K562 (cell line): Measurements from ENCODE around the gene HSPA6. TPM values are rescaled to one million over a fixed set of nuclear protein-coding genes. Genes with fewer than 3 reads are reported as not detected.
A peak's percentile ranks its signal among the peaks of the same experiment; 100 is the strongest.

Experiments
- ATAC-seq: fragments of 200-7000 bp; cut with Tn5 transposase; 3 replicates; pipeline ENCODE4 v1.9.1; 2020; ENCODE audit warnings: moderate library complexity
- BruUV-seq: library from RNA; stranded (reverse); fragments of 400-500 nt; replicated peaks from 2 replicates; lab custom pipeline; 2021; lab: Mats Ljungman, UMichigan
- CTCF ChIA-PET: fragments of 300-600 bp; formaldehyde crosslinking; extraction: SDS; loops from one replicate; lab custom pipeline; 2021; ENCODE audit warnings: low intra/inter-chr PET ratio; lab: Yijun Ruan, JAX
- POLR2A ChIA-PET: fragments of 300-600, 350-650 bp; sonication (Branson Sonifier 250); formaldehyde crosslinking; extraction: SDS; loops from one replicate; lab custom pipeline; 2021; ENCODE audit warnings: antibody characterized with exemption, inconsistent platforms; lab: Yijun Ruan, JAX
- DNase-seq, 4 experiments: peaks; one replicate each; pipeline versions ENCODE4 v3.0.0 to v3.0.0-alpha.2; 2011 to 2018; ENCODE audit warnings: low spot score in 3 of 4, mixed read lengths in 3 of 4; ENCODE audit errors: extremely low read depth in 1 of 4
- FAIRE-seq: peaks from 2 replicates; lab custom pipeline; 2011; peaks lifted over from hg19 to GRCh38; lab: Jason Lieb, UNC
- H2AFZ ChIP-seq: 2 replicates; pipeline ENCODE4 v1.6.0; 2011; ENCODE audit warnings: low read depth, low read length, control low read depth, inconsistent platforms
- H3K27ac ChIP-seq: fragments of 200-600 bp; 3 replicates; pipeline ENCODE4 v1.8.0; 2011; ENCODE audit warnings: low read depth, mild to moderate bottlenecking, control low read depth, inconsistent platforms, low read length, moderate library complexity, mixed read lengths; ENCODE audit errors: extremely low read depth
- H3K27me3 ChIP-seq, 2 experiments: fragments of 300-600 bp in 1 of 2; 2 replicates in 1 of 2; 3 replicates in 1 of 2; pipeline versions ENCODE4 v1.6.0 to v1.8.0; 2011; ENCODE audit warnings: inconsistent platforms in 2 of 2, low read length in 2 of 2, mild to moderate bottlenecking in 1 of 2, mixed read lengths in 1 of 2, moderate library complexity in 1 of 2; ENCODE audit not compliant: control insufficient read depth in 2 of 2, insufficient read depth in 2 of 2
- H3K36me3 ChIP-seq: fragments of 300-600 bp; 3 replicates; pipeline ENCODE4 v1.8.0; 2011; ENCODE audit warnings: mild to moderate bottlenecking, low read length, inconsistent platforms; ENCODE audit not compliant: control insufficient read depth, insufficient read depth
- H3K4me1 ChIP-seq, 2 experiments: fragments of 200-600 bp in 1 of 2; replicated peaks in 1 of 2; 2 replicates in 1 of 2; 3 replicates in 1 of 2; pipeline versions ENCODE4 v1.5.1 to v1.8.0; 2011; ENCODE audit warnings: inconsistent platforms in 2 of 2, low read length in 2 of 2, mild to moderate bottlenecking in 1 of 2, mixed read lengths in 1 of 2, moderate library complexity in 1 of 2; ENCODE audit not compliant: control insufficient read depth in 2 of 2, insufficient read depth in 2 of 2
- H3K4me2 ChIP-seq: 2 replicates; pipeline ENCODE4 v1.6.1; 2011; ENCODE audit warnings: low read length, control low read depth, inconsistent platforms, mixed read lengths; ENCODE audit not compliant: insufficient read depth
- H3K4me3 ChIP-seq: fragments of 200-600 bp; sonication (generic), shearing (Covaris generic); 2 replicates; pipeline ENCODE4 v1.5.1; 2016; ENCODE audit warnings: control low read depth, inconsistent platforms
- H3K79me2 ChIP-seq: fragments of 200-600 bp; 3 replicates; pipeline ENCODE4 v1.8.0; 2011; ENCODE audit warnings: low read length, inconsistent platforms; ENCODE audit not compliant: control insufficient read depth, insufficient read depth
- H3K9ac ChIP-seq, 2 experiments: 2 replicates each; pipeline versions ENCODE4 v1.6.0 to v1.6.1; 2011; ENCODE audit warnings: low read depth in 2 of 2, low read length in 2 of 2, control low read depth in 1 of 2, inconsistent platforms in 1 of 2, mild to moderate bottlenecking in 1 of 2, mixed read lengths in 1 of 2; ENCODE audit not compliant: insufficient read depth in 1 of 2
- H3K9me1 ChIP-seq: one replicate; pipeline ENCODE4 v1.6.0; 2011; ENCODE audit warnings: inconsistent platforms, mild to moderate bottlenecking, low read length, moderate library complexity; ENCODE audit not compliant: control insufficient read depth, insufficient read depth
- H3K9me3 ChIP-seq: replicated peaks from 2 replicates; pipeline ENCODE4 v1.5.1; 2011; ENCODE audit warnings: low read depth, low read length, inconsistent platforms; ENCODE audit not compliant: control insufficient read depth, insufficient read depth
- H4K20me1 ChIP-seq: replicated peaks from 2 replicates; pipeline ENCODE4 v1.6.1; 2011; ENCODE audit warnings: low read length, inconsistent platforms, mixed read lengths; ENCODE audit not compliant: control insufficient read depth, insufficient read depth
- ESRRB ChIP-seq: fragments of 250-450 bp; sonication (Bioruptor Pico); IDR thresholded peaks from 2 replicates; pipeline ENCODE4 v1.5.0; 2020; ENCODE audit warnings: mild to moderate bottlenecking, moderate library complexity, borderline replicate concordance
- JUND ChIP-seq, 2 experiments: IDR thresholded peaks; 2 replicates in 1 of 2; 3 replicates in 1 of 2; pipeline ENCODE4 v1.6.1; 2011; ENCODE audit warnings: borderline replicate concordance in 2 of 2, low read depth in 2 of 2, low read length in 2 of 2, improper control_type of control experiment in 1 of 2, missing biosample characterization in 1 of 2, missing genetic modification characterization in 1 of 2, missing genetic modification reagents in 1 of 2
- MTA3 ChIP-seq: fragments of 450-650 bp; formaldehyde crosslinking; IDR thresholded peaks from 2 replicates; pipeline ENCODE4 v1.6.1; 2017; ENCODE audit warnings: mild to moderate bottlenecking, borderline replicate concordance
- WGBS: fragments of 100-300 bp; shearing (Covaris generic); methylation state at CpG from one replicate; pipeline ENCODE4 v1.1.6; 2016; ENCODE audit warnings: low coverage, mixed read lengths; ENCODE audit not compliant: insufficient coverage; ENCODE audit errors: missing lambda C conversion rate; 5-methylcytosine and 5-hydroxymethylcytosine counted together
- in situ Hi-C: fragments of 300-500 bp; cut with MboI; formaldehyde crosslinking; loops from 4 replicates; pipeline ENCODE4 v1.15.0; 2018; ENCODE audit warnings: inconsistent platforms, mixed read lengths
- intact Hi-C: fragments of 100-400 bp; cut with micrococcal nuclease; formaldehyde crosslinking; loops from 2 replicates; pipeline ENCODE4 v1.14.2; 2022
- polyA plus RNA-seq, 8 experiments: library from polyadenylated mRNA; depleted of rRNA in 4 of 8; stranded (reverse) in 5 of 8; unstranded in 3 of 8; fragments of >200 nt; fragmentation: Nextera tagmentation in 2 of 8; fragmentation: Illumina TruSeq in 1 of 8; extraction: Ambion mirVana in 2 of 8; extraction: Trizol in 1 of 8; gene quantifications; 2 replicates each; pipeline versions ENCODE4 v1.2.1 to v1.2.3, GENCODE V29; 2011 to 2014; ENCODE audit warnings: inconsistent platforms in 1 of 8, missing spikeins in 1 of 8
- total RNA-seq, 7 experiments: library from RNA; depleted of rRNA in 6 of 7; stranded (reverse); fragments of >200 nt in 6 of 7; fragmentation: Illumina TruSeq in 2 of 7; extraction: Trizol in 2 of 7; gene quantifications; 2 replicates each; pipeline versions ENCODE4 v1.2.1 to v1.2.3, GENCODE V29; 2011 to 2021; ENCODE audit warnings: low replicate concordance in 1 of 7
- TF ChIP-seq, protein P1 (sequence below): fragments of 450-650 bp; formaldehyde crosslinking; IDR thresholded peaks from 2 replicates; pipeline ENCODE4 v1.4.0; 2020; ENCODE audit warnings: mild to moderate bottlenecking, moderate library complexity
- TF ChIP-seq, protein P2 (sequence below), 3 experiments: IDR thresholded peaks in 2 of 3; conservative IDR thresholded peaks in 1 of 3; 2 replicates each; pipeline ENCODE4 v1.5.1; 2011 to 2012; ENCODE audit warnings: low read length in 3 of 3, mild to moderate bottlenecking in 3 of 3, control low read depth in 2 of 3, improper control_type of control experiment in 1 of 3, inconsistent platforms in 1 of 3, low read depth in 1 of 3, mixed read lengths in 1 of 3, moderate library complexity in 1 of 3; ENCODE audit not compliant: insufficient read depth in 2 of 3
- TF ChIP-seq, protein P3 (sequence below), 2 experiments: fragments of 450-650 bp; formaldehyde crosslinking in 1 of 2; IDR thresholded peaks; 2 replicates each; pipeline versions ENCODE4 v1.4.0 to v1.6.1; 2014 to 2020; ENCODE audit warnings: mild to moderate bottlenecking in 2 of 2, borderline replicate concordance in 1 of 2, low read depth in 1 of 2

The HSPA6 gene
- total and polyA plus RNA-seq, 9 of the 15 experiments (the other 6 are each of a cell fraction or from before 2014, with no cell fraction given) = 0.15 to 10.0 (median 2.4) TPM

DNA sequence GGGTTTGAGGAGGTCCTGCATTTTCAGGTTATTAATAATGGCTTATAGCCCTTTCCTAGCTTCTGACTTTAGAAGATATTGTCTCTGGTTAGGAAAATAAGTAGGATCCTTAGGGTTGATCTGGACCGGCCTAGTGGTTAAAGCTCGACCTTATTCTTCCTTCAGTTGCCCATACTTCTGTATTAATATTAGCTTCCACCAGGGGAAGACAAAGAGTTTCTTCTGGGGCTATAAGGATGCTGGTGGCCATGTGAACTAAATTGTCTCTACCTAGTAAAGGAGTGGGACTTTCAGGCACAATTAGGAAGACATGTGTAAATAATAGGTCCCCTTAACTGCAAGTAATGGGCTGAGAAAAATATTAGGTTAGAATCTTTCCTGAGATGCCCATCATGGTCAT, 39.7 kb upstream of the HSPA6 start:
- peak in 2 of 4 experiments; percentile 29 to 40 for DNase-seq
- Histone ChIP-seq H3K4me1 (peaks cover 10 to 24% of the 10 kb centered on the region in 2 experiments), H2AFZ (no peak overlapping the region), H3K9me3 (no peaks in the 10 kb centered on the region), H3K9me1 (no peaks in the 10 kb centered on the region), H3K27me3 (no peaks in the 10 kb centered on the region; a peak in 1 of 5 replicates), H3K79me2 (no peaks in the 10 kb centered on the region), H4K20me1 (no peaks in the 10 kb centered on the region), H3K27ac (no peak overlapping the region), H3K9ac (no peak overlapping the region), H3K36me3 (no peaks in the 10 kb centered on the region), H3K4me3 (no peak overlapping the region), H3K4me2 (no peak overlapping the region)
- FAIRE-seq = no peak
- in situ Hi-C loops = loop anchor here (5.0 kb wide), 1 partner anchor 258 kb away; no protein-coding TSS in a partner anchor
- POLR2A ChIA-PET = interaction anchor here (0.6 to 1.0 kb wide), 4 partner anchors 10 to 254 kb away, joined by 3 to 5 read pairs (median 3); no protein-coding TSS in a partner anchor
- no TSS peak for BruUV-seq
- intact Hi-C loops = loop anchor here (10.0 kb wide), 3 partner anchors 140 to 550 kb away; partner anchors contain the start of gene DUSP12
- 28% methylated on average over 2 of the region's 2 CpGs for WGBS
- CTCF ChIA-PET = interaction anchor here (0.7 to 1.1 kb wide), 2 partner anchors 254 to 257 kb away, joined by 3 to 6 read pairs; no protein-coding TSS in a partner anchor
- peak; percentile 68 for ATAC-seq
- no peak for TF ChIP-seq ESRRB (CRISPR knock-in tag)
- TF ChIP-seq JUND (IDR thresholded peaks at IDR 0.05; ENCODE audit: borderline replicate concordance, low read depth, low read length) = no peak
- TF ChIP-seq JUND (tag; IDR thresholded peaks at IDR 0.05; ENCODE audit: borderline replicate concordance, low read depth, low read length) = no peak
- TF ChIP-seq, protein P1, sequence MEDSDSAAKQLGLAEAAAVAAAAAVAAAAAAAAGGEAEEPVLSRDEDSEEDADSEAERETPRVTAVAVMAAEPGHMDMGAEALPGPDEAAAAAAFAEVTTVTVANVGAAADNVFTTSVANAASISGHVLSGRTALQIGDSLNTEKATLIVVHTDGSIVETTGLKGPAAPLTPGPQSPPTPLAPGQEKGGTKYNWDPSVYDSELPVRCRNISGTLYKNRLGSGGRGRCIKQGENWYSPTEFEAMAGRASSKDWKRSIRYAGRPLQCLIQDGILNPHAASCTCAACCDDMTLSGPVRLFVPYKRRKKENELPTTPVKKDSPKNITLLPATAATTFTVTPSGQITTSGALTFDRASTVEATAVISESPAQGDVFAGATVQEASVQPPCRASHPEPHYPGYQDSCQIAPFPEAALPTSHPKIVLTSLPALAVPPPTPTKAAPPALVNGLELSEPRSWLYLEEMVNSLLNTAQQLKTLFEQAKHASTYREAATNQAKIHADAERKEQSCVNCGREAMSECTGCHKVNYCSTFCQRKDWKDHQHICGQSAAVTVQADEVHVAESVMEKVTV = peak; percentile 53
- TF ChIP-seq, protein P2, sequence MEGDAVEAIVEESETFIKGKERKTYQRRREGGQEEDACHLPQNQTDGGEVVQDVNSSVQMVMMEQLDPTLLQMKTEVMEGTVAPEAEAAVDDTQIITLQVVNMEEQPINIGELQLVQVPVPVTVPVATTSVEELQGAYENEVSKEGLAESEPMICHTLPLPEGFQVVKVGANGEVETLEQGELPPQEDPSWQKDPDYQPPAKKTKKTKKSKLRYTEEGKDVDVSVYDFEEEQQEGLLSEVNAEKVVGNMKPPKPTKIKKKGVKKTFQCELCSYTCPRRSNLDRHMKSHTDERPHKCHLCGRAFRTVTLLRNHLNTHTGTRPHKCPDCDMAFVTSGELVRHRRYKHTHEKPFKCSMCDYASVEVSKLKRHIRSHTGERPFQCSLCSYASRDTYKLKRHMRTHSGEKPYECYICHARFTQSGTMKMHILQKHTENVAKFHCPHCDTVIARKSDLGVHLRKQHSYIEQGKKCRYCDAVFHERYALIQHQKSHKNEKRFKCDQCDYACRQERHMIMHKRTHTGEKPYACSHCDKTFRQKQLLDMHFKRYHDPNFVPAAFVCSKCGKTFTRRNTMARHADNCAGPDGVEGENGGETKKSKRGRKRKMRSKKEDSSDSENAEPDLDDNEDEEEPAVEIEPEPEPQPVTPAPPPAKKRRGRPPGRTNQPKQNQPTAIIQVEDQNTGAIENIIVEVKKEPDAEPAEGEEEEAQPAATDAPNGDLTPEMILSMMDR (IDR thresholded peaks at IDR 0.05 in 2 of 3, conservative IDR thresholded peaks at IDR 0.05 in 1 of 3; ENCODE audit: insufficient read depth in 2 of 3, low read depth in 1 of 3, low read length in 3 of 3) = peak; percentile 53 to 79 (median 70)
- TF ChIP-seq, protein P3, sequence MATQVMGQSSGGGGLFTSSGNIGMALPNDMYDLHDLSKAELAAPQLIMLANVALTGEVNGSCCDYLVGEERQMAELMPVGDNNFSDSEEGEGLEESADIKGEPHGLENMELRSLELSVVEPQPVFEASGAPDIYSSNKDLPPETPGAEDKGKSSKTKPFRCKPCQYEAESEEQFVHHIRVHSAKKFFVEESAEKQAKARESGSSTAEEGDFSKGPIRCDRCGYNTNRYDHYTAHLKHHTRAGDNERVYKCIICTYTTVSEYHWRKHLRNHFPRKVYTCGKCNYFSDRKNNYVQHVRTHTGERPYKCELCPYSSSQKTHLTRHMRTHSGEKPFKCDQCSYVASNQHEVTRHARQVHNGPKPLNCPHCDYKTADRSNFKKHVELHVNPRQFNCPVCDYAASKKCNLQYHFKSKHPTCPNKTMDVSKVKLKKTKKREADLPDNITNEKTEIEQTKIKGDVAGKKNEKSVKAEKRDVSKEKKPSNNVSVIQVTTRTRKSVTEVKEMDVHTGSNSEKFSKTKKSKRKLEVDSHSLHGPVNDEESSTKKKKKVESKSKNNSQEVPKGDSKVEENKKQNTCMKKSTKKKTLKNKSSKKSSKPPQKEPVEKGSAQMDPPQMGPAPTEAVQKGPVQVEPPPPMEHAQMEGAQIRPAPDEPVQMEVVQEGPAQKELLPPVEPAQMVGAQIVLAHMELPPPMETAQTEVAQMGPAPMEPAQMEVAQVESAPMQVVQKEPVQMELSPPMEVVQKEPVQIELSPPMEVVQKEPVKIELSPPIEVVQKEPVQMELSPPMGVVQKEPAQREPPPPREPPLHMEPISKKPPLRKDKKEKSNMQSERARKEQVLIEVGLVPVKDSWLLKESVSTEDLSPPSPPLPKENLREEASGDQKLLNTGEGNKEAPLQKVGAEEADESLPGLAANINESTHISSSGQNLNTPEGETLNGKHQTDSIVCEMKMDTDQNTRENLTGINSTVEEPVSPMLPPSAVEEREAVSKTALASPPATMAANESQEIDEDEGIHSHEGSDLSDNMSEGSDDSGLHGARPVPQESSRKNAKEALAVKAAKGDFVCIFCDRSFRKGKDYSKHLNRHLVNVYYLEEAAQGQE (IDR thresholded peaks at IDR 0.05; ENCODE audit: borderline replicate concordance) = peak; percentile 42; the same call in 1 of the 2 replicates
- TF ChIP-seq, protein P3 (CRISPR knock-in tag; IDR thresholded peaks at IDR 0.05; ENCODE audit: low read depth) = no peak
- TF ChIP-seq MTA3 = no peak
